SU-DHL-6 (cell line): ENCODE measurements around the gene GPR137.

Source experiments
- CTCF ChIP-seq: fragments of 200-600 bp; sonication (generic); IDR thresholded peaks from one replicate; pipeline ENCODE4 v1.5.1; 2017; ENCODE audit warnings: antibody characterized with exemption, mild to moderate bottlenecking, low read length, moderate library complexity; ENCODE audit not compliant: insufficient read depth, poor library complexity, severe bottlenecking
- EZH2phosphoT487 ChIP-seq: fragments of 200-600 bp; sonication (generic), shearing (Covaris generic); conservative IDR thresholded peaks from 2 replicates; pipeline ENCODE4 v1.6.1; 2018; ENCODE audit warnings: mild to moderate bottlenecking, antibody characterized with exemption, low read length, moderate library complexity, mixed read lengths

- TF ChIP-seq EZH2phosphoT487 = no peak
- no peak for TF ChIP-seq CTCF
These were observed 3.4 kb downstream of the GPR137 start for GRCh38 chr11:64289002-64289564.
